Placental pericyte (primary cell): ENCODE measurements around the gene KCNJ12. TPM values are rescaled to one million over a fixed set of nuclear protein-coding genes. Genes with fewer than 3 reads are reported as not detected.

Source experiments
- total RNA-seq: library from RNA; depleted of rRNA; stranded (reverse); fragments of >200 nt; gene quantifications from 2 replicates; pipeline ENCODE4 v1.2.3, GENCODE V29; 2012

The KCNJ12 gene
- under 0.01 and 0.14 TPM in 2 replicates for total RNA-seq

GRCh38 chr17:21376081-21376758 lies at the start of gene KCNJ12:
TSS of gene KCNJ12 (plus strand) at chr17:21376357. CDS start at chr17:21415343, 38,986 bp downstream.

Other genes with a start within 250 kb of the KCNJ12 start
- gene DHRS7B, start 249.4 kb upstream of the KCNJ12 start, total RNA-seq, result 12.0 and 17.9 TPM in 2 replicates
- gene TMEM11, start 162.2 kb upstream of the KCNJ12 start, total RNA-seq, result 18.4 and 25.5 TPM in 2 replicates
- 1.9 and 9.6 TPM in 2 replicates for gene NATD1, start 122.9 kb upstream of the KCNJ12 start, total RNA-seq
- 11.6 and 32.5 TPM in 2 replicates for gene MAP2K3, start 91.6 kb upstream of the KCNJ12 start, total RNA-seq